ENCODE data around the gene MRPS26.
A peak's percentile ranks its signal among the peaks of the same experiment; 100 is the strongest.
"Not testable (repeated sequence)": the region's sequence is repeated elsewhere in the genome, so short reads cannot be mapped to it uniquely, and the experiment has no call there.

Gene MRPS26

DNA sequence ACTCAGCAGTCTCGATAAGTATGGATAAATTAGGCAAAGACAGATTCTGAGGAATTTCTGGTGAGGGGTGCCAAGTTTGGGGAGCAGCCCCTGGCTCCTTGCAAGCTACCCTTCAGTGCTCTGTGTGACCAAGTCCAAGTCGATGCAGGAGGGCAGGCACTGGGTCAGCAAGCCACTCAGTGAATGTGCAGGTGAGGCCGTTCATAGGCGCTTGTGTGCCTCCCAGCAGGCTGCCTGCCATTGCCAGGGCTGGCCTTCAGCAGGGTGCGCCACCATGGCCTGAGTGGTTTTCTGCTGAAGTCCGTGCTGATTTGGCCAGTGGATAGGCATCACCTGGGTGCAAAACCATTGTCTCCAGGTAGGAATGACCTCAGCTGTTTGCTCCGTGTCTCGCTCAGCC is 5.8 kb upstream of the MRPS26 start:
- no peak for DNase-seq

DNA sequence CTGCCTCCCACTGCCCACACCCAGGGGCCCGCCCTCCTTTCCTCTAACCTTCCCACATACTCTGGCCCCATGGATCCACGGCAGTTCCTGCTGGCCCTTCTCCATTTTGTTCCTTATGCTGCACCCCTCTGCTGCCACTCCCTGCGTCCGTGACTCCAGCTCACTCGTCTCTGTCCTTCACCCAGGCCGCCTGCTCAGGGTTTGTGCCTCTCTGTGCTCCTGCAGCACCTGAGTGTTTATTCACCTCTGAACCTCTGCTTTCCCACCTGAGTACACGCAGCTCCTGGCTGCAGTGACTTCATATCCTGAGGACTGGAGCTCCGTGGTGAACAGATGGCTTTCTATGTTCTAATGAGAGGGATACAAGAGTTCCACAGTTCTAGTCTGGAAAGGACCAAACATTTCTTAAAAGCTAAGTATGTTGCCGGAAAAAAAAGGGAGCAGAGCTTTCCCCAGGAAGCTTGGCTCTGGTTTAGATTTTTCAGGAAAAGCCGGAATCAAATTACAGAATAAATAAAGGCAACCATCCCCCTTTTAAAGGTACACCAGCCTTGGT is 3.9 kb upstream of the MRPS26 start:
- peak; percentile 61 for DNase-seq

GRCh38 chr20:3042625-3043024 is 3.2 kb upstream of the MRPS26 start:
- no peak for DNase-seq

GRCh38 chr20:3043322-3043721 is 2.5 kb upstream of the MRPS26 start, which contains the start of gene GNRH2:
Gene GNRH2, plus strand, starts transcription at chr20:3043622. Its CDS starts 793 bp downstream, at chr20:3044415.
- no peak for DNase-seq

DNA sequence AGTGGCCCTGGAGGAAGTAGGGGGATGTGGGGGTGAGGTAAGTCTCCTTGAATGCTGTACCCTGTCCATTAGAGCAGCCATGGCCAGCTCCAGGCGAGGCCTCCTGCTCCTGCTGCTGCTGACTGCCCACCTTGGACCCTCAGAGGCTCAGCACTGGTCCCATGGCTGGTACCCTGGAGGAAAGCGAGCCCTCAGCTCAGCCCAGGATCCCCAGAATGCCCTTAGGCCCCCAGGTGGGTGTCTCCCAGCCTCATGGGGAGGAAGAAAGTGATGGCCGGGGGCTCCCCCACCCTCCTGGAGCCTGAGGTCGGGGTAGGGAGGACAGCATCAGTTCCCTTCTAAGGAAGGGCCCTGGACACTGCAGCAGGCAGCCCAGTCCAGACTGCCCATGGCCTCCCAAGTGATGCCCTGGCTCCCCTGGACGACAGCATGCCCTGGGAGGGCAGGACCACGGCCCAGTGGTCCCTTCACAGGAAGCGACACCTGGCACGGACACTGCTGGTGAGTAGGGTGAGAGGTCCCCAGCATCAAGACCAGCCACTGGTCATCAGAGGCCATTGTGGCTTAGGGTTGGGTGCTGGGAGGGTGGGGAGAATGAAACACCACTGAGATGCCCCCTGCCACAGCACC is 1.4 kb upstream of the MRPS26 start:
- no peak for DNase-seq

- DNase-seq = no peak
Observed at GRCh38 chr20:3045042-3045815, 623 bp upstream of the MRPS26 start.

DNA sequence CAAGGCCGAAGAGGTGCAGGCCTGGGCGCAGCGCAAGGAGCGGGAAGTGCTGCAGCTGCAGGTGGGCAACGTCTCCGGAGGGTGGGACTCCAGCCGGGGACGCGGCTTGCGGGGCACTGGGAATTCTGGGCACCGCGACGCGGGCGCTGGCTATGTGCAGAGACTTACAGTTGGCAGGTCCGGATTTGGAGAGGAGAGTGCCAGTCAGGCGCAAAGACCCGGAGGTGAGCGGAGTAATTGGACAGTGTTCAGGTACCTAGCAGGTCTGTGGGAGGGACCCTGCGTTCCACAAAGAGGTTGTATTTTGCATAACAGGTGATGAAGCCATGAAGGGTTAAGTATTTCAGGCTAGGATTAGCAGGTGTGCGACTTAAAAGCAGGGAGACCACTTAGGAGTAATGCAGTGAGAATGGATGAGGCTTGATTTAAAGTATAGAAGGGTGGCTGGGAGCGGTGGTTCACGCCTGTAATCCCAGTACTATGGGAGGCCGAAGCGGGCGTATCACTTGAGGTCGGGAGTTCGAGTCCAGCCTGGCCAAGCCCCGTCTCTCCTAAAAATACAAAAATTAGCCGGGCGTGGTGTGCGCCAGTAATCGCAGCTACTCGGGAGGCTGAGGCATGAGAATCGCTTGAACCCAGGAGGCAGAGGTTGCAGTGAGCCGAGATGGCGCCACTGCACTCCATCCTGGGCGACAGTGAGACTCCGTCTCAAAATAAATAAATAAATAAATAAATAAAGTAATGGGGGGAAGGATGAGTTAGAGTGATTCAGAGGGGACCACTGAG is 1.0 kb downstream of the MRPS26 start:
- DNase-seq = no peak

- DNase-seq = no peak
Observed at GRCh38 chr20:3047486-3048419, 1.9 kb downstream of the MRPS26 start.

- no peak for DNase-seq
Observed at GRCh38 chr20:3051385-3052019, 5.7 kb downstream of the MRPS26 start.

GRCh38 chr20:3059489-3059888 is 13.6 kb downstream of the MRPS26 start:
- no peak for DNase-seq

DNA sequence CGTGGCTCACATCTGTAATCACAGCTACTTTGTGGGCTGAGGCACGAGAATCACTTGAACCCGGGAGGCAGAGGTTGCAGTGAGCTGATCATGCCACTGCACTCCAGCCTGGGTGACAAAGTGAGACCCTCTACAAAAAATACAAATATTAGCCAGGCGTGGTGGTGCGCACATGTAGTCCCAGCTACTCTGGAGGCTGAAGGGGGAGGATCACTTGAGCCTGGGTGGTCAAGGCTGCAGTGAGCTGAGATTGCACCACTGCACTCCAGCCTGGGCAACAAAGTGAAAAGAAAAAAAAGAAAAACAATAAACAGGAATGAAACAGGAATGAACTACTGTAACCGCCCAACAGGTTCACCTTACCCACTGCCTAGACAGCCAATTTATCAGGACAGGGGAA is 18.3 kb downstream of the MRPS26 start:
- not testable (repeated sequence) for DNase-seq

- DNase-seq = no peak
Observed at GRCh38 chr20:3067139-3068014, 21.5 kb downstream of the MRPS26 start.

DNA sequence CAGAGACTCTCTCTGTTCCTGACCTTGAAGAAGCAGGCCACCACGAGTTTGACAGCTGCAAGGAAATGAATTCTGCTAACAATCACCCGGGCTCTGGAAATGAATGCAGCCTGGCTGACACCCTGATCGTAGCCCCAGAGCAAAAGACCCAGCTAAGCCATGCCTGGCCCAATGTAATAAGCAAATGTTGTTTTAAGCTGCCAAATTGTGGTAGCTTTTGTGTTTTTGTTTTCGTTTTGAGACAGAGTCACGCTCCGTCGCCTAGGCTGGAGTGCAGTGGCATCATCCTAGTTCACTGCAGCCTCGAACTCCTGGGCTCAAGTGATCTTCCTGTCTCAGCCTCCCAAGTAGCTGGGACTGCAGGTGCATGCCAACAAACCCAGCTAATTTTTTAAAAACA is 22.2 kb downstream of the MRPS26 start:
- no peak for DNase-seq

DNA sequence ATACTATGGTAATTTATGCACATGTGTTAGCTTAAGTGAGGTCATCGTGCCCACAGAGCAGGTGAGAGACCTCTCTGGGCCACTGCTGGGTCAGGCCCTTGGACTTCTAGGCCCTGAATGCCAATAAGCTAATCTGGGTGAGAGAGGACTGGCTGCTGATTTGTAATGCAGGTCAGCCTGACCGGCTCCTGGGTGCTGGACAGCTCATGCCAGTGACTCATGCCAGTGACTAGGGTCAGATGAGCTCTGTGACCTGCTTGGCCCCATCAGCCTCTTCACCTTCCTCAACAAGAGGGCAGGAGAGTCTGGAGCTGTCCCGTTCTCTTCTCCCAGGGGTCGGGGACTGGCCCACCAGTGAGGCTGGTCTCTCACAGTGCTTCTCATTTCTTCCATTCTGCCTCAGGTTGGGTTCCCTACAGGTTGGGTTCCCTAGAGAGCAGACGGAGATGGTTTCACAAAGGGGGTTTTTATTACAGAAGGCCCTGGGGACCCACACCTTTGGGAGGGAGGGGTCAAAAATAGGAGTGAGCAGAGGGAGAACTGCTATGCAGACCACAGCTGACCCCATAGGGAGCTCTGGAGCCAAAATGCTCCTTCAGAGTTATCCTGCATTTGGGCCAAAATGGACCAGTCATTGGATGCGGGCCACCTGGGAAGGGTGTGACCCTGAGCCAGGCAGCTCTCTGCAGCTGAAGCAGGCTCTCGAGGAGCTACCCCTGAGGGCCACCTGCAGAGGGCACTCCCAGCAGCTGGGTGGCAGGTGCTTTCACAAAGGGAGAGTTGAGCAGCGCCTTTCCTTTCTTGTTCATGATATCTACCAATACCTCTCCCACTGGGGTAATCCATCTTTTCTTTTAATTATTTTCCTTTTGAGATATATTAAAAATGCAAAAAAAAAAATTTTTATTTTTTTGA is 23.4 kb downstream of the MRPS26 start:
- DNase-seq = no peak

- no peak for DNase-seq
Observed at GRCh38 chr20:3070725-3071124, 24.9 kb downstream of the MRPS26 start.

DNA sequence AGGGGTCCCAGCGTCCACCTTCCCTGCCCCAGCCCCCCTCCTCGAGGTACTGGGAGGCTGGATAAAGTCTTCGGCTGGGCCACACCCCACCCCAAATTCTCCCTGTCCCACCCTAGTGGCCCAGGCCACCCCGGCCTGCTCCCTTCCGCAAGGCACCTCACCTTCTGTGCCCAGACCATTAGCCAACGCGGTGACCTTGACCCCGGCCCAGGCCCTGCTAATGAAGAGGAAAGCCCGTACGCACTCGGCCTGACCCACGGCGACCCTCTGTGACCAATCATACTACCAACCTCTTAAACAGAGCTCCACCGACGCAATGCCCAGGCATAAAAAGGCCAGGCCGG is 25.4 kb downstream of the MRPS26 start:
- DNase-seq = no peak

GRCh38 chr20:3071610-3072529 is 26.0 kb downstream of the MRPS26 start, which contains the start of gene OXT:
Gene OXT, plus strand, starts transcription at chr20:3071620. Its CDS starts 36 bp downstream, at chr20:3071656.
- peak; percentile 49 for DNase-seq
